ENCODE results near the gene PRR22. TPM values are rescaled to one million over a fixed set of nuclear protein-coding genes. Genes with fewer than 3 reads are reported as not detected.

PRR22 gene
- total and polyA plus RNA-seq, 9 of the 15 experiments (the other 6 are each of a cell fraction or from before 2014, with no cell fraction given) = 0.03 to 12.0 (median 2.0) TPM; not detected in 1

GRCh38 chr19:5799247-5800241 lies 15.0 kb upstream of the PRR22 start (continued):
- TF ChIP-seq BHLHE40 (IDR thresholded peaks at IDR 0.05; ENCODE audit: low read length) (peak; percentile 80), RREB1 (CRISPR knock-in tag; IDR thresholded peaks at IDR 0.05) (no peak), ZNF174 (CRISPR knock-in tag; IDR thresholded peaks at IDR 0.05) (no peak), PCBP1 (IDR thresholded peaks at IDR 0.05; ENCODE audit: low read depth, low read length, poor library complexity, severe bottlenecking) (peak; percentile 83), HNRNPLL (IDR thresholded peaks at IDR 0.05; ENCODE audit: low read depth, low read length, poor library complexity, severe bottlenecking) (no peak), SAFB2 (IDR thresholded peaks at IDR 0.05; ENCODE audit: borderline replicate concordance, low read depth, low read length, severe bottlenecking) (no peak), JUN (IDR thresholded peaks at IDR 0.05; ENCODE audit: borderline replicate concordance, low read depth, low read length) (peak; percentile 68; the same call in 1 of the 2 replicates), JUN (CRISPR knock-in tag; IDR thresholded peaks at IDR 0.05; ENCODE audit: borderline replicate concordance) (no peak), ZNF407 (IDR thresholded peaks at IDR 0.05; ENCODE audit: low read depth) (no peak), CBX3 (IDR thresholded peaks at IDR 0.05; ENCODE audit: borderline replicate concordance in 1 of 2, low read length in 2 of 2) (peak in 1 of 2 experiments; percentile 69; a peak in 1 of 3 replicates), ARID1B (IDR thresholded peaks at IDR 0.05) (peak; percentile 100)

All from K562 (cell line).